HG03521 (cell line): ENCODE data around the gene XPNPEP3.

ENCODE experiments used
- ATAC-seq: cut with Tn5 transposase; IDR thresholded peaks from one replicate; pipeline ENCODE4 v1.9.1; 2021; ENCODE audit warnings: mild to moderate bottlenecking, moderate library complexity; ENCODE audit not compliant: unreplicated experiment

XPNPEP3 gene

GRCh38 chr22:40928657-40929056 is 71.7 kb downstream of the XPNPEP3 start:
- ATAC-seq: no peak

GRCh38 chr22:40932396-40932795 is 75.4 kb downstream of the XPNPEP3 start:
- ATAC-seq: no peak

GRCh38 chr22:40939202-40939601 is 82.3 kb downstream of the XPNPEP3 start:
- ATAC-seq: no peak

- peak; percentile 71 for ATAC-seq
These were observed 94.2 kb downstream of the XPNPEP3 start, which contains the start of gene RBX1 for GRCh38 chr22:40950962-40951794. TSS of gene RBX1 (plus strand) at chr22:40951378. CDS start at chr22:40951399, 21 bp downstream.

GRCh38 chr22:40951795-40952605 is 95.1 kb downstream of the XPNPEP3 start:
- peak; percentile 2 for ATAC-seq

GRCh38 chr22:40953471-40953870 is 96.5 kb downstream of the XPNPEP3 start:
- no peak for ATAC-seq

GRCh38 chr22:40954113-40954512 is 97.2 kb downstream of the XPNPEP3 start:
- ATAC-seq: no peak

GRCh38 chr22:40955571-40955970 is 98.6 kb downstream of the XPNPEP3 start:
- ATAC-seq: no peak

GRCh38 chr22:40957601-40958000 is 100.7 kb downstream of the XPNPEP3 start:
- ATAC-seq: no peak

- no peak for ATAC-seq
These were observed 101.4 kb downstream of the XPNPEP3 start for GRCh38 chr22:40958299-40958698.

GRCh38 chr22:40960145-40960544 is 103.2 kb downstream of the XPNPEP3 start:
- ATAC-seq: no peak

- ATAC-seq: no peak
These were observed 109.2 kb downstream of the XPNPEP3 start for GRCh38 chr22:40965936-40966725.

- ATAC-seq: no peak
These were observed 109.8 kb downstream of the XPNPEP3 start for GRCh38 chr22:40966726-40967085.

GRCh38 chr22:40967111-40967760 is 110.3 kb downstream of the XPNPEP3 start:
- no peak for ATAC-seq

- ATAC-seq: no peak
These were observed 115.6 kb downstream of the XPNPEP3 start for GRCh38 chr22:40972587-40972986.

- no peak for ATAC-seq
These were observed 116.2 kb downstream of the XPNPEP3 start for GRCh38 chr22:40973144-40973543.

GRCh38 chr22:40975366-40975765 is 118.4 kb downstream of the XPNPEP3 start:
- ATAC-seq: no peak

- no peak for ATAC-seq
These were observed 120.1 kb downstream of the XPNPEP3 start for GRCh38 chr22:40976866-40977700.

- no peak for ATAC-seq
These were observed 122.2 kb downstream of the XPNPEP3 start for GRCh38 chr22:40979198-40979597.

GRCh38 chr22:40979871-40980270 is 122.9 kb downstream of the XPNPEP3 start:
- no peak for ATAC-seq
